Stimulated activated CD4-positive, alpha-beta T cell treated with anti-CD3 and anti-CD28 coated beads, Interleukin-15, amount 100 ng/mL, for 1 hour (primary cell): ENCODE measurements around the gene CCL5.

ENCODE experiments used
- DNase-seq, 2 donors: peaks; one replicate each; pipeline ENCODE4 v3.0.0-alpha.2; 2020; ENCODE audit warnings: low read depth in 1 of 2, low spot score in 1 of 2

CCL5 gene

DNA sequence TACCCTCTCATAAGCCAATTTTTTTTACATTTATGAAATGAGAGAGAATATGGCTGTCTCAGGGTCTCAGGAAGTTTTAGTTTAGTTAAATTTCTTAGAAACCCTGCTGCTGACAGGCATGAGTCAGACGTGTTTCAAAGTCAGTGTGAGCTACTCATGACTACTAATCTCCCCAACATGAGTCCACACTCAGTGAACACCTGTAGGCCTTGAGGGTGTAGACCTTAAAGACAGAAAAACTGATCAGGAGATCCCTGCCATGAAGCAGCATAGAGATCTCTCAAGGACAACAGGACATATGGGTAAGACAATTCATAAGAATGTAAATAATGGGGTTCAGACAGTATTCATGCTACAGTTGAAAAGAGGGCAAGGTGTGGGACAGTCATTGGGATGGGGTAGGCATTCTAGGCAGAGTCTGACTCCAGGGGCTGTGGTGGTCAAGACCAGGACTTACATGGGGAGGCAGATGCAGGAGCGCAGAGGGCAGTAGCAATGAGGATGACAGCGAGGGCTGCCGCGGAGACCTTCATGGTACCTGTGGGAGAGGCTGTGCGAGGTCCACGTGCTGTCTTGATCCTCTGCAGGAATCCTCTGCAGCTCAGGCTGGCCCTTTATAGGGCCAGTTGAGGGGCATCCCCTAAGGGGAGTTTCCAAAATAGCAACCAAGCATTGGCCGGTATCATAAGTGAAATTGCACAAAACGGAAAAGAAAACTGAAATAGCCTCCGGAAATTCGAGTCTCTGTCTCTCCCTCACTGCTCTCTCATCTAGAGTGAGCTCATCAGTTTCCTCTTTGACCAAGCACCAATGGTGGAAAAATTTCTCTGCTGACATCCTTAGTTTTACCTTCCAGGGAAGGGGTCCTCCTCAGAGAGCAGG lies at the start of gene CCL5:
TSS of gene CCL5 (minus strand) at position 588 of the 882 bp plus-strand sequence.
- DNase-seq: peak in 1 of 2 donors; percentile 16

GRCh38 chr17:35927714-35928113 lies 47.6 kb upstream of the CCL5 start:
- no peak for DNase-seq

DNA sequence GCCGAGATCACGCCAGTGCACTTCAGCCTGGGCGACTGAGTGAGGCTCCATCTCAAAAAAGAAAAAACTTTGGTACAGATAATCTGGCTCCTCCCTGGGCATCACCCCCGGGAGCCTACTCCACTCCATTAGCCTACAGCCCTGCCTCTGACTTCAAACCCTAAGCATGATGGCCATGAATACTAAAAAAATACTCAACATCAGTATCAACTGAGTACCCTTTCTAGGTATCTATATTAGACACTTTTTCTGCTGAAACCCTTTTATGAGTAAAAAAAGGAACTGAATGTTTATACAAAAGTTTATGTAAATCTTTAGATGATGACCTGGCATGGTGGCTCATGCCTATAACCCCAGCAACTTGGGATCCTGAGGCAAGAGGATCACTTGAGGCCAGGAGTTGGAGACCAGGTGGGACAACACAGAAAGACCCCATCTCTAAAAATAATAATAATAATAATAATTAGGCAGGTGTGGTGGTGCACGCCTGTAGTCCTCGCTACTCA lies 43.5 kb upstream of the CCL5 start:
- DNase-seq: no peak

- DNase-seq: no peak
Measured at GRCh38 chr17:35920229-35920628, 40.1 kb upstream of the CCL5 start.

GRCh38 chr17:35918665-35919064 lies 38.5 kb upstream of the CCL5 start:
- DNase-seq: no peak

DNA sequence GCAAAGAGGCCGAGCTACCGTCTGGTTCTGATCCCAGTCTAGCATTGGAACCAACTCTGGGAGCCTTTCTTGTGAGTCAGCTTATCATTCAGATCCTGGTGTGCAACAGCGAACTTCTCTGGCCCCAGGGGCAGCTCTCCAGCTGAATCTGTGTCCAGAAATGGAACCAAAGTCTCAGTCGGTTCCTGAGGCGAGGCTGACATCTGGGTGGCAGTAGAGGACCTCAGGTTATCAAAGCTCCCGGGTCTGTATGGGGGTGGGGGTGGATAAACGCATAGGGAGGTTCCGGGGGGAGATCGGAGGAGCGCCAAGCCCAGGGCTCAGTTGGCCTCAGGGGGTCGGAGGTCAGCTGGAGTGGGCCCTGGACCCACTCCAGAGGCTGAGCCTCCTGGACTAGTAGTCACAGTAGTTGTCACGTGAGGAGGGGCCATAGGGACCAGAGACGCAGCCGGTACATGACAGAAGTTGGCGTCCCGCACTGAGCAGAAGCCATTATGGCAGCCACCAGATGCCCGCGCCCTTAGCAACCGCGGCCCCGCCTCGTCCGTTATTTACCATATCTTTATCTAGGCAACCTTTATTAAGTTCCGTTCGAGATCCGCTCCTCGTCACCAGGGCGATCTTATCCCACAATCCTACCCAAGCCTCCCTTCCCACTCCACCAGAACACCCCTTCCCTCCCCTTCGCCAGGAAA lies 37.5 kb upstream of the CCL5 start:
- no peak for DNase-seq

- no peak for DNase-seq
Measured at GRCh38 chr17:35915153-35915964, 35.2 kb upstream of the CCL5 start.

- DNase-seq: no peak
Measured at GRCh38 chr17:35914354-35914753, 34.2 kb upstream of the CCL5 start.

DNA sequence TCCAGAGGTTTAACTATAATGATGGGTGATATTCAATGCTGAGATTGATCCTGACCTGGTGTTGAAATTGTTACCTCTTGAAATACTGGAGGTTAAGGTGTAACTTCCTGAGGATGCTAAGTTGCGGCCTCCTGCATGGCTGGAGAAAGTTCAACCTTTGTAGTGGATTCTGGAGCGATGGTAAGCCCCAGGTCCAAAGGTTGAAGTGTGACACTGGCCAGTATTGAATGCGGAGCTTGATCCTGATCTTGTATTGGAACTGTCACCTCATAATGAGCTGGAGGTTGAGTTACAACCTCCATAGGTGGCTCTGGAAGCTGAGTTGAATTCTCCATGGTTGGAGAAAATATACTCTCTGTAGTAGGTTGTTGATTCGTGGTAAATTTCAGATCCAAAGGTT lies 33.4 kb upstream of the CCL5 start:
- no peak for DNase-seq

DNA sequence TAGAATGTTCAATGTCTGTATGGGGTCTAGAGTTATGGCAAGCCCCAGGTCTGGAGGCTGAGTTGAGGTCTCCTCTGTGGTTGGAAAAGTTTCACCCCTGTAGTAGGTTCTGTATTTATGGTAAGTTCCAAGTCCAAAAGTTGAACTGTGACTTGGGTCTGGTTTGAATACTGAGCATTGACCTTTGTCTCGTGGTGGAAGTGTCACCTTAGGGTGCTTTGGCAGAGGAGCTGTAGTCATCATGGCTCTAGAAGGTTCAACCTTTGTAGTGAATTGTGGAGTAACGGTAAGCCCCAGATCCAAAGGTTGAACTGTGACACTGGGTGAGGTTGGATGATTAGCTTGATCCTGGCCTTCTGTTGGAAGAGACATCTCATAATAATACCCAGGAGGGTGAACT lies 32.8 kb upstream of the CCL5 start:
- no peak for DNase-seq

DNA sequence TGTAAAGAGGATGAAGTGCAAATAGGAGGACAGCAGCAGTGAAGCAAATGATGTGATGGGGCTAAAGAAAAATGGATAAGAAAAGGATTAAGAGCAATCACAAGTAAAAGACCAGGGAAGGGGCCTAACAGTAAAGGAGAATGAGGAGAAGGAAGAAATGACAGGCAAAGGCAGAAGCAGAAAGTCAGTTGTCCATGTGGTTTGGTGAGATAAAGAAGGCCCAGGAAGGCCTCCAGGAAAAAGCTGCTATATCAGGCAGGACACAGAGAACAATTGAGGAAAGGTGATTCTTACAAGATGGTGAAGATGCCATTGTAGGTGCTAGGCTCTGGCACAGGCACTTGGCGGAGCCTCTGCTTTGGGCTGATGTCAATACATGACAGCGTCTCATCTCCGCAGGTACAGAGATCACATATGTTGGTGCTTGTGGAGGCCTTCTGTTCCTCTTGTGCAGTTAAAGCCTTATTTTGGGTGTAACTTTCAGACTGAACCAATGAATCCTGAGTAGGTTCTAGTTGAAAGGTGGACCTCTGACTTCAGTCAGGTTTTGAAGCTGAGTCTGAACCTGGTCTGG lies 32.3 kb upstream of the CCL5 start:
- no peak for DNase-seq

GRCh38 chr17:35909408-35909807 lies 29.2 kb upstream of the CCL5 start:
- DNase-seq: no peak

DNA sequence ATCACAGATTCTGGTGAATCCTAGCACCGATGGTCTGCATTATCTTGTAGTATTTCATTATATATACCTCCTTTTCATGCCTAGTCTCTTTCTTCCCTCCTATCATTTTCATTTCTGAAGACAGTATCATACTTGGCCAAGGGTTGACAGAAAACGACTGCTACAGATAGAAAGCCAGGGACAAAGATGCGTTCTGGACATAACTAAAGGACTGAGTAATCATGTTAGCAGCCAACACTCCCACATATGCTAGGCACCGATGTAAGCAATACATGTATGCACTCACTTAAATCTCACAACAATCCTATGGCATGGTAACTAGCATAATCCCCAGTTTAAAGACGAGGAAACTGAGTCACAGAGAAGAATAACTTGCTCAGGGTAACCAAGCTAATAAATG lies 27.5 kb upstream of the CCL5 start:
- DNase-seq: no peak

- DNase-seq: no peak
Measured at GRCh38 chr17:35906926-35907637, 26.9 kb upstream of the CCL5 start.

DNA sequence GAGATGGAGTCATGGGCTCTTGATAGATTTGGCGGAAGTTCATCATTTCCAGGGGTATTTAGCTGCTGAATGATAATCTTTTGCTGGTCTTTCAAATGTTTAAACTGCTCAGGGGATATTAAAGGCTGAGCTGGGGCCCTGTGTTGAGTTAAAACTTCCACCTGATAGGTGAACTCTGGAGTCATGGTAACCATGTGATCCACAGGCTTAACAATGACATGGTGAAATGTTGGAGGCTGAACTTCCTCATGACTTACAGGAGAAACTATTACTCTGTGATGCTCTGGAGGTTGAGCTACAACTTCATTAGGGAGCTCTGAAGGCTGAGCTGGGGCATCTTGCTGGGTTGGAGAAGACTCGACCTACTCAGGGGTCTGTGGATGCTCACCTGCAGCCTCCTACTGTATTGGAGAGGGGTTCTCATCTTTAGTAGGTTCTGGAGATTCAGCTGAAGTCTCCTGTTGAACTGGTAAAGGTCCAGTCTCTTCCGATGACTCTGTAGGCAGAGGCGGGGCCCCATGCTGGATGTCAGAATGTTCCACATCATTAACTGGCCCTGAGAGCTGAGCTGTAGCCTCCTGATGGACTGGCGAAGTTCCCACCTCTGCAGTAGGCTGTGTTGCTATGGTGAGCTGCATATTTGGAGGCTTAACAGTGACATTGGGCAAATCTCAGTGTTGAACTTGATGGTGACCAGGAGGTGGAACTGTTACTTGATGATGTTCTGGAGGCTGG lies 26.2 kb upstream of the CCL5 start:
- DNase-seq: no peak

GRCh38 chr17:35903451-35903850 lies 23.3 kb upstream of the CCL5 start:
- no peak for DNase-seq

GRCh38 chr17:35901631-35902175 lies 21.5 kb upstream of the CCL5 start:
- no peak for DNase-seq

GRCh38 chr17:35900708-35901480 lies 20.7 kb upstream of the CCL5 start:
- DNase-seq: no peak

- DNase-seq: no peak
Measured at GRCh38 chr17:35900280-35900679, 20.1 kb upstream of the CCL5 start.
